Karpas-422 (cell line): ENCODE data around the gene KLF11. TPM values are rescaled to one million over a fixed set of nuclear protein-coding genes. Genes with fewer than 3 reads are reported as not detected.
"Not testable (repeated sequence)": the region's sequence is repeated elsewhere in the genome, so short reads cannot be mapped to it uniquely, and the experiment has no call there.

ENCODE experiments used
- DNase-seq: peaks from one replicate; pipeline ENCODE4 v3.0.0-alpha.2; 2015
- H2AFZ ChIP-seq: fragments of 200-600 bp; sonication (generic); 2 replicates; pipeline ENCODE4 v1.6.1; 2014; ENCODE audit warnings: antibody characterized with exemption, low read length, mixed read lengths
- H3K27ac ChIP-seq: fragments of 200-600 bp; sonication (generic); 2 replicates; pipeline ENCODE4 v1.5.1; 2014; ENCODE audit warnings: mild to moderate bottlenecking, low read length, moderate library complexity
- H3K27me3 ChIP-seq: fragments of 200-600 bp; sonication (generic); 2 replicates; pipeline ENCODE4 v1.6.1; 2014; ENCODE audit warnings: low read length, mixed read lengths
- H3K36me3 ChIP-seq: fragments of 200-600 bp; sonication (generic); 2 replicates; pipeline ENCODE4 v1.6.1; 2014; ENCODE audit warnings: low read length, mixed read lengths; ENCODE audit not compliant: insufficient read depth
- H3K4me1 ChIP-seq: fragments of 200-600 bp; sonication (generic); 2 replicates; pipeline ENCODE4 v1.6.1; 2014; ENCODE audit warnings: mild to moderate bottlenecking, low read length, mixed read lengths
- H3K4me2 ChIP-seq: fragments of 200-600 bp; sonication (generic); 2 replicates; pipeline ENCODE4 v1.6.1; 2014; ENCODE audit warnings: low read length, low read depth, mild to moderate bottlenecking; ENCODE audit not compliant: poor library complexity, severe bottlenecking
- H3K4me3 ChIP-seq: fragments of 200-600 bp; sonication (generic); 2 replicates; pipeline ENCODE4 v1.5.1; 2014; ENCODE audit warnings: mild to moderate bottlenecking, antibody characterized with exemption, low read length, mixed read lengths
- H3K79me2 ChIP-seq: fragments of 200-600 bp; sonication (generic); 2 replicates; pipeline ENCODE4 v1.6.1; 2014; ENCODE audit warnings: mild to moderate bottlenecking, low read length, mixed read lengths
- H3K9ac ChIP-seq: fragments of 200-600 bp; sonication (generic); 2 replicates; pipeline ENCODE4 v1.6.0; 2014; ENCODE audit warnings: low read length
- H3K9me2 ChIP-seq: fragments of 200-600 bp; sonication (generic), shearing (Covaris generic); replicated peaks from 2 replicates; pipeline ENCODE4 v1.6.0; 2014; ENCODE audit warnings: mild to moderate bottlenecking, low read length, moderate library complexity; ENCODE audit not compliant: insufficient read depth
- H3K9me3 ChIP-seq: fragments of 300-700, 200-600 bp; sonication (generic); 2 replicates; pipeline ENCODE4 v1.6.1; 2014; ENCODE audit warnings: low read length, mixed read lengths
- H4K20me1 ChIP-seq: fragments of 200-600 bp; sonication (generic); 2 replicates; pipeline ENCODE4 v1.6.1; 2014; ENCODE audit warnings: mild to moderate bottlenecking, antibody characterized with exemption, low read length, low read depth; ENCODE audit not compliant: insufficient read depth
- total RNA-seq: library from RNA; depleted of rRNA; stranded (reverse); fragments of >200 nt; shearing (Covaris generic); gene quantifications from 2 replicates; pipeline ENCODE4 v1.2.3, GENCODE V29; 2014; ENCODE audit warnings: low replicate concordance

The KLF11 gene
- total RNA-seq, 1 experiment from 2014 or later, result not detected

- Histone ChIP-seq H3K9ac (no peak overlapping the region), H3K27ac (no peak overlapping the region), H2AFZ (no peak overlapping the region), H3K79me2 (no peaks in the 10 kb centered on the region), H3K36me3 (no peaks in the 10 kb centered on the region), H4K20me1 (no peaks in the 10 kb centered on the region), H3K27me3 (no peaks in the 10 kb centered on the region), H3K4me2 (no peak overlapping the region), H3K4me1 (no peaks in the 10 kb centered on the region), H3K9me2 (no peaks in the 10 kb centered on the region), H3K9me3 (no peaks in the 10 kb centered on the region), H3K4me3 (no peak overlapping the region)
- no peak for DNase-seq
These were observed 36.9 kb upstream of the KLF11 start for GRCh38 chr2:10006236-10007161.

GRCh38 chr2:10007435-10007834, 35.9 kb upstream of the KLF11 start:
- Histone ChIP-seq H3K9me3 (no peaks in the 10 kb centered on the region), H3K4me3 (no peak overlapping the region), H3K4me2 (no peak overlapping the region), H3K9me2 (no peaks in the 10 kb centered on the region), H3K27me3 (no peaks in the 10 kb centered on the region), H3K79me2 (no peaks in the 10 kb centered on the region), H3K27ac (no peak overlapping the region), H2AFZ (no peak overlapping the region), H3K4me1 (no peaks in the 10 kb centered on the region), H3K36me3 (no peaks in the 10 kb centered on the region), H4K20me1 (no peaks in the 10 kb centered on the region), H3K9ac (no peak overlapping the region)
- no peak for DNase-seq

- H2AFZ ChIP-seq, result no peak overlapping the region
- no peak overlapping the region for H3K4me2 ChIP-seq
- H3K9ac ChIP-seq, result no peak overlapping the region
- peaks cover 4% of the 10 kb centered on the region; the same call in 1 of the 2 replicates for H3K9me3 ChIP-seq
- H3K27ac ChIP-seq, result no peak overlapping the region
- no peaks in the 10 kb centered on the region for H3K79me2 ChIP-seq
- H3K36me3 ChIP-seq, result no peaks in the 10 kb centered on the region
- H3K4me1 ChIP-seq, result no peaks in the 10 kb centered on the region
- H3K9me2 ChIP-seq, result no peaks in the 10 kb centered on the region
- H3K27me3 ChIP-seq, result no peaks in the 10 kb centered on the region
- DNase-seq, result no peak
- H3K4me3 ChIP-seq, result no peak overlapping the region
- no peaks in the 10 kb centered on the region for H4K20me1 ChIP-seq
These were observed 35.2 kb upstream of the KLF11 start for GRCh38 chr2:10007921-10008808.

GRCh38 chr2:10008809-10009176, 34.6 kb upstream of the KLF11 start:
- no peak overlapping the region for H2AFZ ChIP-seq
- H3K9me2 ChIP-seq, result no peaks in the 10 kb centered on the region
- H3K4me3 ChIP-seq, result no peak overlapping the region
- H3K79me2 ChIP-seq, result no peaks in the 10 kb centered on the region
- no peaks in the 10 kb centered on the region for H3K4me1 ChIP-seq
- DNase-seq, result no peak
- H4K20me1 ChIP-seq, result no peaks in the 10 kb centered on the region
- no peaks in the 10 kb centered on the region for H3K36me3 ChIP-seq
- no peak overlapping the region for H3K27ac ChIP-seq
- H3K27me3 ChIP-seq, result no peaks in the 10 kb centered on the region
- H3K9me3 ChIP-seq, result peaks cover 6% of the 10 kb centered on the region; the same call in 1 of the 2 replicates
- no peak overlapping the region for H3K4me2 ChIP-seq
- H3K9ac ChIP-seq, result no peak overlapping the region

- no peaks in the 10 kb centered on the region for H3K27me3 ChIP-seq
- H3K9ac ChIP-seq, result no peak overlapping the region
- H3K27ac ChIP-seq, result no peak overlapping the region
- no peak overlapping the region for H2AFZ ChIP-seq
- no peak overlapping the region for H3K4me2 ChIP-seq
- H3K4me1 ChIP-seq, result no peaks in the 10 kb centered on the region
- peaks cover 6% of the 10 kb centered on the region; the same call in 1 of the 2 replicates for H3K9me3 ChIP-seq
- DNase-seq, result no peak
- no peak overlapping the region for H3K4me3 ChIP-seq
- H3K9me2 ChIP-seq, result no peaks in the 10 kb centered on the region
- H4K20me1 ChIP-seq, result no peaks in the 10 kb centered on the region
- H3K36me3 ChIP-seq, result no peaks in the 10 kb centered on the region
- H3K79me2 ChIP-seq, result no peaks in the 10 kb centered on the region
These were observed 34.0 kb upstream of the KLF11 start for GRCh38 chr2:10009271-10009810.

- Histone ChIP-seq H3K4me3 (no peak overlapping the region), H3K9ac (no peak overlapping the region), H2AFZ (no peak overlapping the region), H3K79me2 (no peaks in the 10 kb centered on the region), H3K27ac (no peak overlapping the region), H3K9me2 (no peaks in the 10 kb centered on the region), H3K4me1 (no peaks in the 10 kb centered on the region), H3K9me3 (peaks cover 6% of the 10 kb centered on the region; the same call in 1 of the 2 replicates), H3K4me2 (no peak overlapping the region), H4K20me1 (no peaks in the 10 kb centered on the region), H3K27me3 (no peaks in the 10 kb centered on the region), H3K36me3 (no peaks in the 10 kb centered on the region)
- DNase-seq, result no peak
These were observed 33.3 kb upstream of the KLF11 start for GRCh38 chr2:10009811-10010781.

- not testable (repeated sequence) for H3K4me3 ChIP-seq, H3K9me2 ChIP-seq, H3K9ac ChIP-seq, H3K27me3 ChIP-seq, H2AFZ ChIP-seq, H3K36me3 ChIP-seq, H4K20me1 ChIP-seq, DNase-seq, H3K79me2 ChIP-seq, H3K27ac ChIP-seq, H3K4me2 ChIP-seq, H3K4me1 ChIP-seq, H3K9me3 ChIP-seq
These were observed 32.3 kb upstream of the KLF11 start for GRCh38 chr2:10010861-10011605.
